ENCODE measurements around the gene HAUS3. TPM values are rescaled to one million over a fixed set of nuclear protein-coding genes. Genes with fewer than 3 reads are reported as not detected.

Gene HAUS3
- total RNA-seq, 1 experiment from 2014 or later = 18.0 TPM

GRCh38 chr4:2245057-2245786 is 3.3 kb upstream of the HAUS3 start:
- H3K18ac ChIP-seq (ENCODE audit: insufficient read length, low read depth, low read length) = no peak overlapping the region
- H3K9ac ChIP-seq (ENCODE audit: extremely low read depth, insufficient read length, low read length) = no peak overlapping the region
- no peak overlapping the region for H3K14ac ChIP-seq (ENCODE audit: insufficient read depth, low read length)
- no peaks in the 10 kb centered on the region for H3K79me1 ChIP-seq (ENCODE audit: insufficient read depth, low read depth, low read length, poor library complexity, severe bottlenecking)
- no peak overlapping the region for H3K23ac ChIP-seq (ENCODE audit: insufficient read length, low read depth, low read length)
- H4K8ac ChIP-seq (replicated peaks; ENCODE audit: insufficient read length, low read depth, low read length) = no peak overlapping the region
- no peak overlapping the region for H2BK20ac ChIP-seq (ENCODE audit: low read depth, low read length, poor library complexity, severe bottlenecking)
- no peaks in the 10 kb centered on the region for H4K20me1 ChIP-seq (ENCODE audit: control insufficient read depth, insufficient read depth, insufficient read length)
- no peaks in the 10 kb centered on the region for H3K4me1 ChIP-seq (ENCODE audit: insufficient read depth, low read length)
- no peak overlapping the region for H3K4me2 ChIP-seq (ENCODE audit: insufficient read depth, insufficient read length, low read length)
- no peak overlapping the region for H2BK5ac ChIP-seq (ENCODE audit: insufficient read length, low read length)
- no CpG with 5 or more reads among the region's 7 CpGs for WGBS (ENCODE audit: extremely low coverage, insufficient read length, low lambda C conversion rate)
- Mint-ChIP-seq H3K27me3 (ENCODE audit: low read depth) (peaks cover 5% of the 10 kb centered on the region), H3K36me3 (ENCODE audit: insufficient read depth in 1 of 3, low read depth in 3 of 3) (peaks cover 7 to 14% (median 9%) of the 10 kb centered on the region in 3 experiments), H3K9me3 (peaks cover 13 to 17% of the 10 kb centered on the region in 2 experiments), H3K27ac (peak overlapping the region in 1 of 3 experiments; percentile 76; a peak in 2 of 7 replicates), H3K4me1 (peaks cover 8 to 19% of the 10 kb centered on the region in 2 experiments), H3K4me3 (no peak overlapping the region)
- no peak overlapping the region for H4K91ac ChIP-seq (ENCODE audit: insufficient read length, low read depth, low read length)
- H3K27ac ChIP-seq (ENCODE audit: insufficient read length, low read depth, low read length) = no peak overlapping the region
- H3K9me3 ChIP-seq (ENCODE audit: control insufficient read depth, low read depth, low read length) = no peaks in the 10 kb centered on the region
- no peak overlapping the region for H2BK120ac ChIP-seq (ENCODE audit: low read depth, low read length, poor library complexity, severe bottlenecking)
- H2AK5ac ChIP-seq (ENCODE audit: insufficient read length, low read length) = no peak overlapping the region
- no peak overlapping the region for H2AFZ ChIP-seq (ENCODE audit: low read length)
- no peaks in the 10 kb centered on the region for H3K27me3 ChIP-seq (ENCODE audit: insufficient read depth, low read length)
- H3K79me2 ChIP-seq (ENCODE audit: insufficient read depth, low read length) = peaks cover 5% of the 10 kb centered on the region; the same call in 1 of the 2 replicates
- H2BK12ac ChIP-seq (ENCODE audit: insufficient read length, low read depth, low read length) = peak overlapping the region; percentile 2
- no peak overlapping the region for H3K56ac ChIP-seq (ENCODE audit: insufficient read length, low read depth, low read length)
- no peak overlapping the region for H2BK15ac ChIP-seq (ENCODE audit: low read depth, low read length)
- H3K23me2 ChIP-seq (ENCODE audit: insufficient read length, low read depth, low read length, poor library complexity, severe bottlenecking) = peaks cover 3% of the 10 kb centered on the region
- H3K4ac ChIP-seq (ENCODE audit: low read depth, low read length) = no peak overlapping the region
- TF ChIP-seq CTCF (conservative IDR thresholded peaks at IDR 0.05) = no peak
- no peak overlapping the region for H4K5ac ChIP-seq (ENCODE audit: insufficient read length, low read depth, low read length)
- peak; percentile 30 for DNase-seq
- H3T11ph ChIP-seq (ENCODE audit: low read length) = no peak overlapping the region
